ENCODE measurements around the gene SIRT2. TPM values are rescaled to one million over a fixed set of nuclear protein-coding genes. Genes with fewer than 3 reads are reported as not detected.
A peak's percentile ranks its signal among the peaks of the same experiment; 100 is the strongest.
"Not testable (repeated sequence)": the region's sequence is repeated elsewhere in the genome, so short reads cannot be mapped to it uniquely, and the experiment has no call there.

Gene SIRT2
- 19.5 and 24.7 TPM in 2 replicates for total RNA-seq (2014; rRNA removed; shearing (Covaris generic); ENCODE audit: low replicate concordance)

DNA sequence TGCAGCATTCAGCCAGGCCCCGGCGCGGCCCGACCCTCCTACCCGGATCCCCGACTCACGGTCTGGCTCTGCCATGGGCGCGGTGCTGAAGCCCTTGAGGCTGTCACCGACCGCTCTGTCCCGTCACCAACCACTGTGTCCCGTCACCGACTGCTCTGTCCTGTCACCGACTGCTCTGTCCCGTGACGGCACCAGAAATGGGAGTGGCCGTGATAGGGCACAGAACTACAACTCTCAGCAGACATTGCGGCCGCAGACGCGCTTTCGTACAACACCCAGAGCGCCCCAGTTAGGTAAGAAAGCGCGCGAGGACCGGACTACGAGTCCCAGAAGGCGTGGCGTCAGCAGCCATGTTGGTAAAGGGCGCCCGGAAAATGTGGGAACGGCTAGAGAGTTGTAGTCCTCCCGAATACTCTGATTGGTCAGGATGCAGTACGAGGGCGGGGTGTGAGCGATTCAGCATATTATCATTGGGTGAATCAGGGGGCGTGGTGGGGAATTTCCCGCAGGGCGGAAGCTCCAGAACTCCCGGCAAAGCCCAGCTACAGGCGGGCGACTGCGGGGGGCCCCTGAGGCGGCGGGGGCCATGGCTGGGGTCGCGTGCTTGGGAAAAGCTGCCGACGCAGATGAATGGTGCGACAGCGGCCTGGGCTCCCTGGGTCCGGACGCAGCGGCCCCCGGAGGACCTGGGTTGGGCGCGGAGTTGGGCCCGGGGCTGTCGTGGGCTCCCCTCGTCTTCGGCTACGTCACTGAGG is at the start of gene SIRT2, which contains the start of gene NFKBIB:
Gene SIRT2, minus strand, starts transcription at position 172 of the 755 bp plus-strand sequence. Its CDS starts 97 bp downstream, at position 75.
Gene NFKBIB, plus strand, starts transcription at position 523 of the 755 bp plus-strand sequence. Its CDS starts 64 bp downstream, at position 587.
- Histone ChIP-seq H3K79me2 (ENCODE audit: low read length) (peaks cover 23% of the 10 kb centered on the region), H3K27me3 (ENCODE audit: low read length) (no peaks in the 10 kb centered on the region), H3K9me2 (replicated peaks; ENCODE audit: insufficient read depth, low read length) (no peaks in the 10 kb centered on the region), H3K9ac (ENCODE audit: low read length) (peak within 1 kb of the TSS; percentile 84), H3K4me2 (ENCODE audit: low read depth, low read length, poor library complexity, severe bottlenecking) (peak within 1 kb of the TSS; percentile 97), H4K20me1 (ENCODE audit: insufficient read depth, low read depth, low read length) (no peaks in the 10 kb centered on the region), H3K4me3 (ENCODE audit: low read length) (peak within 1 kb of the TSS; percentile 83), H2AFZ (ENCODE audit: low read length) (peak within 1 kb of the TSS; percentile 97), H3K9me3 (ENCODE audit: low read length) (no peaks in the 10 kb centered on the region), H3K27ac (ENCODE audit: low read length) (0 out of 2 replicates have a peak within 1 kb of the TSS, but pooled peaks have one; percentile 1), H3K36me3 (ENCODE audit: insufficient read depth, low read length) (no peaks in the 10 kb centered on the region), H3K4me1 (ENCODE audit: low read length) (peaks cover 18% of the 10 kb centered on the region)
- DNase-seq, result peak; percentile 100

DNA sequence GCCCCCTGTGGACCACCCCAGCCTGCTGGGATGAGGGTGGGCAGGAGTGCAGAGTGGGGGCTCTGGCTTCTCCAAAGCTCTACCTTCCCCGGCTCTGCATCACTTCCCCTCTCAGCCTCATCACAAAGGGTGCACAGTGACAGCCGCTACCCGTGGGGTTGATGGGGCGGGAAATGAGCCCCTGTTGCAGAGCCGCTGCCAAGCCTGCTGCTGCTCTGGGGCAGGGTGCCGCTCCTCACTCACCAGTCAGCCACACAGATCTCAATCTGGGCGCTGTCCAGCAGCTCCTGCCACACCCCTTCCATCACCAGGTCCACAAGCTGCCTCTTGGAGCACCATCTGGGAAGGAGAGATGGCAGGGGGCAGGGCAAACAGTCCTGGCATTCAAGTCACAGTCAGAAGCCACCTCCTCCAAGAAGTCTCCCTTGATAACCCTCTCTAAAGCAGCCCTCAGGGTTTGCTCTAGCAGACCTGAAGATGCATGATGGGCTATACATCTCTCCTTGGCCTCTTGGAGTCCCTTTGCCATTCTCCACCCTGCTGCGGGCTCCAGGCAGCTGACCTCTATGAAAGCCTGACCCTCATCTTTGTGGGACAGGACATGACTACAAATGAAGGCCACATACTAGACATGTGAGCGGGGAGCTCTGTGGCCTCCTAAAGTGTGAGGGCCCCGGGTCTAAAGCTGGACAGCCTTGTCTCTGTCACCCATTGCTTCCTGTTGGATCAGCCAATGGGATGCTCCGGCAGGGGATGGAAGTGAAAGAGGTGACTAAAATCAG is 47.0 kb upstream of the SIRT2 start:
- H3K4me3 ChIP-seq (ENCODE audit: low read length), result no peak overlapping the region
- no peaks in the 10 kb centered on the region for H3K79me2 ChIP-seq (ENCODE audit: low read length)
- no peak overlapping the region for H3K4me2 ChIP-seq (ENCODE audit: low read depth, low read length, poor library complexity, severe bottlenecking)
- no peak for DNase-seq
- no peak overlapping the region for H3K9ac ChIP-seq (ENCODE audit: low read length)
- H3K4me1 ChIP-seq (ENCODE audit: low read length), result no peaks in the 10 kb centered on the region
- H4K20me1 ChIP-seq (ENCODE audit: insufficient read depth, low read depth, low read length), result no peaks in the 10 kb centered on the region
- H3K27me3 ChIP-seq (ENCODE audit: low read length), result no peaks in the 10 kb centered on the region
- H2AFZ ChIP-seq (ENCODE audit: low read length), result no peak overlapping the region
- H3K9me3 ChIP-seq (ENCODE audit: low read length), result no peaks in the 10 kb centered on the region
- H3K9me2 ChIP-seq (replicated peaks; ENCODE audit: insufficient read depth, low read length), result no peaks in the 10 kb centered on the region
- no peaks in the 10 kb centered on the region for H3K36me3 ChIP-seq (ENCODE audit: insufficient read depth, low read length)
- H3K27ac ChIP-seq (ENCODE audit: low read length), result no peak overlapping the region

DNA sequence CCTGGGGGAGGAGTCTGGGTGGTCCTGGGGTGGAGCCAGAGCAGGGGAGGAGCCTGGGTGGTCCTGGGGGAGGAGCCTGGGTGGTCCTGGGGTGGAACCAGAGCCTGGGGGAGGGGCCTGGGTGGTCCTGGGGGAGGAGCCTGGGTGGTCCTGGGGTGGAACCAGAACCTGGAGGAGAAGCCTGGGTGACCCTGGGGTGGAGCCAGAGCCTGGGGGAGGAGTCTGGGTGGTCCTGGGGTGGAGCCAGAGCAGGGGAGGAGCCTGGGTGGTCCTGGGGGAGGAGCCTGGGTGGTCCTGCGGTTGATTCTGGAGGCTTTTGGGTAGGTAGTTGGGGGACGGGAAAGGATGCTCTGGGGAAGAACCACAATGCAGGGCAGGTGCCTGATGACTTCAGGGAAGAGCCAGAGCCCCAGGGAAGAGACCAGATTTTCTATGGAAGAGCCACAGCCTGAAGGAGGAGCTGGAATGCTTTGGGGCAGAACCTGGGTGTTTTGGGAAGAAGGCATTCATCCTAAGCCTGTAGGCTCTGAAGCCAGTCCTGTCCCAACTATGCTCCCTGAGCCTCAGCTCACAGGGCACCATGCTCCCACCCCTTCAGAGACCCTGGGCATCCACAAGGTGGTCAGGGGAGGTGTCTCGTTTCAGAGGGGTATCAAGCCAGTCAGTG is 46.3 kb upstream of the SIRT2 start:
- Histone ChIP-seq H3K36me3 (ENCODE audit: insufficient read depth, low read length) (no peaks in the 10 kb centered on the region), H3K27ac (ENCODE audit: low read length) (no peak overlapping the region)
- peak; percentile 71 for DNase-seq

DNA sequence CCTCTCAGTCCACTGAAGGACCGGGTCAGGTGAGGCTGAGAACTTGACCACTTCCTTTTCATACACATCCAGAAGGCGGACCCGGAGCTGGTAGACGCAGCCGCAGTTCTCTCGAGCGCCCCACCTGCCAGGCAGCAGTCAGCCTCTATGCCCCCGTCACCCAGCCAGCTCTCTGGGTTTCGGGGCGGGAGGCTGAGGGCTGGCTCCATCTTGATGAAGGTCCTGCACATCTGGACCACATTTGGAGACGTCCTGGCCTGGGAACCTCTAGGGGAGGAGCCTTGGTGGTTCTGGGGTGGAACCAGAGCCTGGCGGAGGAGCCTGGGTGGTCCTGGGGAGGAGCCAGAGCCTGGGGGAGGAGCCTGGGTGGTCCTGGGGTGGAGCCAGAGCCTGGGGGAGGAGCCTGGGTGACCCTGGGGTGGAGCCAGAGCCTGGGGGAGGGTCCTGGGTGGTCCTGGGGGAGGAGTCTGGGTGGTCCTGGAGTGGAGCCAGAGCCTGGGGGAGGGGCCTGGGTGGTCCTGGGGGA is 45.6 kb upstream of the SIRT2 start:
- H3K27me3 ChIP-seq (ENCODE audit: low read length), result no peaks in the 10 kb centered on the region
- no peaks in the 10 kb centered on the region for H3K79me2 ChIP-seq (ENCODE audit: low read length)
- no peak overlapping the region for H3K27ac ChIP-seq (ENCODE audit: low read length)
- H3K4me2 ChIP-seq (ENCODE audit: low read depth, low read length, poor library complexity, severe bottlenecking), result no peak overlapping the region
- no peaks in the 10 kb centered on the region for H3K9me2 ChIP-seq (replicated peaks; ENCODE audit: insufficient read depth, low read length)
- DNase-seq, result peak; percentile 58
- no peaks in the 10 kb centered on the region for H3K36me3 ChIP-seq (ENCODE audit: insufficient read depth, low read length)
- no peaks in the 10 kb centered on the region for H3K4me1 ChIP-seq (ENCODE audit: low read length)
- H2AFZ ChIP-seq (ENCODE audit: low read length), result no peak overlapping the region
- H3K9me3 ChIP-seq (ENCODE audit: low read length), result no peaks in the 10 kb centered on the region
- H3K9ac ChIP-seq (ENCODE audit: low read length), result no peak overlapping the region
- H4K20me1 ChIP-seq (ENCODE audit: insufficient read depth, low read depth, low read length), result no peaks in the 10 kb centered on the region
- no peak overlapping the region for H3K4me3 ChIP-seq (ENCODE audit: low read length)

More for the DNA sequence above, 46.3 kb upstream of the SIRT2 start:
- H3K9me3 ChIP-seq (ENCODE audit: low read length), result no peaks in the 10 kb centered on the region
- H3K79me2 ChIP-seq (ENCODE audit: low read length), result no peaks in the 10 kb centered on the region
- no peak overlapping the region for H3K4me2 ChIP-seq (ENCODE audit: low read depth, low read length, poor library complexity, severe bottlenecking)
- no peak overlapping the region for H3K9ac ChIP-seq (ENCODE audit: low read length)
- no peaks in the 10 kb centered on the region for H3K9me2 ChIP-seq (replicated peaks; ENCODE audit: insufficient read depth, low read length)
- no peaks in the 10 kb centered on the region for H3K27me3 ChIP-seq (ENCODE audit: low read length)
- no peaks in the 10 kb centered on the region for H4K20me1 ChIP-seq (ENCODE audit: insufficient read depth, low read depth, low read length)
- no peak overlapping the region for H2AFZ ChIP-seq (ENCODE audit: low read length)
- H3K4me3 ChIP-seq (ENCODE audit: low read length), result no peak overlapping the region
- H3K4me1 ChIP-seq (ENCODE audit: low read length), result no peaks in the 10 kb centered on the region

DNA sequence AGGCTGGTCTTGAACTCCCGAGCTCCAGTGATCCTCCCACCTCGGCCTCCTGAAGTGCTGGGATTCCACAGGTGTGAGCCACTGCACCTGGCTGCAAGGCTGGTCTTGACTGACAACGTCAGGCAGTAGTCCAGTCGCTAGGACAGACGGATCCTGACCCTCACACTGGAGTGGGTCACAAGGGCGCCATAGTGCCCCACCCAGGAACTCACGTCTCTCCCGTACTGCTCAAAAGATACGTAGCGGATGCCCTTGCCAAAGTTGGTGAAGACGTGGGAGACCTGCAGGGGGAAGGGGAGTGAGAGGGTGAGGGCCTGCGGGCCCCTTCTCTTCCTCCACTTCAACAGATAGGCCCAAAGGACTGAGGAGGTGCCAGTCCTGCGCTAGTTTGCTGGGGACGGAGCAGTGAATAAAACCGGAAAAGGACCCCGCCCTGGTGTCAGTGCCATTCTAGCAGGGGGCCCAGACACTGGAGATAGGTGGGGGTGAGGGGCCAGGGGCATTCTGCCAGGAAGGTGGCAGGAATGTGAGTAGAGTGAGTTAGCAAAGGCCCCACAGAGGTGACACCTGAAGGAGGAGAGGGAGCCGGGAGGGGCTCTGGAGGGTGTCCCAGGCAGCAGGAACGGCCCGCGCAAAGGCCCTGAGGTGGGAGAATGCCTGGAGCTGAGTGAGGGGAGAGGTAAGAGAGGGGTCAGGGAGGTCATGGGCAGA is 43.2 kb upstream of the SIRT2 start:
- no peaks in the 10 kb centered on the region for H3K9me2 ChIP-seq (replicated peaks; ENCODE audit: insufficient read depth, low read length)
- no peaks in the 10 kb centered on the region for H3K27me3 ChIP-seq (ENCODE audit: low read length)
- no peak overlapping the region for H2AFZ ChIP-seq (ENCODE audit: low read length)
- H3K36me3 ChIP-seq (ENCODE audit: insufficient read depth, low read length), result no peaks in the 10 kb centered on the region
- no peak for DNase-seq
- H3K27ac ChIP-seq (ENCODE audit: low read length), result no peak overlapping the region
- H3K9ac ChIP-seq (ENCODE audit: low read length), result no peak overlapping the region
- H4K20me1 ChIP-seq (ENCODE audit: insufficient read depth, low read depth, low read length), result no peaks in the 10 kb centered on the region
- H3K79me2 ChIP-seq (ENCODE audit: low read length), result no peaks in the 10 kb centered on the region
- H3K9me3 ChIP-seq (ENCODE audit: low read length), result no peaks in the 10 kb centered on the region
- H3K4me3 ChIP-seq (ENCODE audit: low read length), result no peak overlapping the region
- no peaks in the 10 kb centered on the region for H3K4me1 ChIP-seq (ENCODE audit: low read length)
- no peak overlapping the region for H3K4me2 ChIP-seq (ENCODE audit: low read depth, low read length, poor library complexity, severe bottlenecking)

DNA sequence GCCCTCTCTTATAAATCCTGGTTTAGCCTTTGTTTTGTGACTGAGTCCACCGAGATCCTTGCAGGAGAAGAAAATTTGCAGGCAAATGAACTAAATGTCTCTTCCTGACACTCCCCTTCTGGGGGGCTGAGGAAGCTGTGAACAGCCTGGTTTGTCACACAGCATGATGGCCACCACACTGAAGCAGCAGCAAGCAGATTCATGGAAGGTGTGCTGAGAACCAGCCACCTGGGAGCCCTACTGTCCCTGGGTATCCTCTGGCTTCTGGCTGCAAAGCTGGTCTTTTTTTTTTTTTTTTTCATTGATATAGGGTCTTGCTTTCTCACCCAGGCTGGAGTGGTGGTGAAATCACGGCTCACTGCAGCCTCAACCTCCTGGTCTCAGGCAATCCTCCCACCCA is 42.6 kb upstream of the SIRT2 start:
- H2AFZ ChIP-seq (ENCODE audit: low read length), result no peak overlapping the region
- no peak for DNase-seq
- H3K4me2 ChIP-seq (ENCODE audit: low read depth, low read length, poor library complexity, severe bottlenecking), result no peak overlapping the region
- no peaks in the 10 kb centered on the region for H3K9me3 ChIP-seq (ENCODE audit: low read length)
- H3K4me3 ChIP-seq (ENCODE audit: low read length), result no peak overlapping the region
- H3K79me2 ChIP-seq (ENCODE audit: low read length), result no peaks in the 10 kb centered on the region
- no peaks in the 10 kb centered on the region for H3K36me3 ChIP-seq (ENCODE audit: insufficient read depth, low read length)
- H3K27ac ChIP-seq (ENCODE audit: low read length), result no peak overlapping the region
- H4K20me1 ChIP-seq (ENCODE audit: insufficient read depth, low read depth, low read length), result no peaks in the 10 kb centered on the region
- no peaks in the 10 kb centered on the region for H3K4me1 ChIP-seq (ENCODE audit: low read length)
- no peak overlapping the region for H3K9ac ChIP-seq (ENCODE audit: low read length)
- no peaks in the 10 kb centered on the region for H3K9me2 ChIP-seq (replicated peaks; ENCODE audit: insufficient read depth, low read length)
- no peaks in the 10 kb centered on the region for H3K27me3 ChIP-seq (ENCODE audit: low read length)

DNA sequence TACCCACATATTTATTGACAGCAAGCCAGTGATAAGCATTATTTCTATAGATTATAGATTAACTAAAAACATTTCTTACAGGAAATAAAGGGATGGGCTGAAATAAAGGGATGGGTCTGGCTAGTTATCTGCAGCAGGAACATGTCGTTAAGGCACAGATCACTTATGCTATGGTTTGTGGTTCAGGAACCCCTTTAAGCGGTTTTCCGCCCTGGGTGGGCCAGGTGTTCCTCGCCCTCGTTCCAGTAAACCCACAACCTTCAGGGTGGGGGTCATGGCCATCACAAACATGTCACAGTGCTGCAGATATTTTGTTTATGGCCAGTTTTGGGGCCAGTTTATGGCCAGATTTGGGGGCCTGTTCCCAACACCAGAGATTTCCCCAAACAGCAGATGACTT is 42.0 kb upstream of the SIRT2 start:
- H4K20me1 ChIP-seq (ENCODE audit: insufficient read depth, low read depth, low read length); H3K4me2 ChIP-seq (ENCODE audit: low read depth, low read length, poor library complexity, severe bottlenecking); H2AFZ ChIP-seq (ENCODE audit: low read length); H3K9me3 ChIP-seq (ENCODE audit: low read length); H3K36me3 ChIP-seq (ENCODE audit: insufficient read depth, low read length); H3K9ac ChIP-seq (ENCODE audit: low read length); H3K27ac ChIP-seq (ENCODE audit: low read length); H3K27me3 ChIP-seq (ENCODE audit: low read length); H3K79me2 ChIP-seq (ENCODE audit: low read length); DNase-seq; H3K9me2 ChIP-seq (replicated peaks; ENCODE audit: insufficient read depth, low read length); H3K4me3 ChIP-seq (ENCODE audit: low read length); H3K4me1 ChIP-seq (ENCODE audit: low read length): not testable (repeated sequence)
